Measurements from ENCODE around the gene LEMD1. TPM values are rescaled to one million over a fixed set of nuclear protein-coding genes. Genes with fewer than 3 reads are reported as not detected.

The LEMD1 gene
- total RNA-seq, result not detected
- polyA plus RNA-seq, result not detected

GRCh38 chr1:205421798-205422197, at the start of gene LEMD1:
LEMD1 (minus strand) TSS chr1:205422056; CDS start chr1:205420536, 1,520 bp downstream.
- Mint-ChIP-seq H3K27ac (no peak within 1 kb of the TSS), H3K27me3 (peaks cover 84% of the 10 kb centered on the region)
- no peak for DNase-seq

GRCh38 chr1:205470131-205470530, 48.3 kb upstream of the LEMD1 start:
- no peak for ATAC-seq (ENCODE audit: low read depth in 2 of 2)
- Mint-ChIP-seq H3K4me1 (no peaks in the 10 kb centered on the region), H3K9me3 (peaks cover 0 to 14% (median 7%) of the 10 kb centered on the region in 7 donors), H3K36me3 (no peaks in the 10 kb centered on the region), H3K4me3 (no peak overlapping the region), H3K27ac (no peak overlapping the region), H3K27me3 (peaks cover 61% of the 10 kb centered on the region)
- Histone ChIP-seq H3K27ac (ENCODE audit: insufficient read depth, low read length, poor library complexity, severe bottlenecking) (no peak overlapping the region), H3K4me3 (ENCODE audit: low read depth, low read length) (no peak overlapping the region), H3K4me1 (ENCODE audit: control insufficient read depth, insufficient read depth, low read length, poor library complexity, severe bottlenecking) (no peaks in the 10 kb centered on the region), H3K36me3 (ENCODE audit: control insufficient read depth, insufficient read depth, low read length) (no peaks in the 10 kb centered on the region), H3K27me3 (ENCODE audit: control insufficient read depth, insufficient read depth, low read length) (peaks cover 6% of the 10 kb centered on the region), H3K9me3 (ENCODE audit: control insufficient read depth in 2 of 2, low read length in 2 of 2) (peaks cover 8 to 10% of the 10 kb centered on the region in 2 experiments)
- no peak for DNase-seq

More at GRCh38 chr1:205421798-205422197, at the start of gene LEMD1:
- peaks cover 0 to 2% (median 0%) of the 10 kb centered on the region in 7 donors for H3K9me3 Mint-ChIP-seq
- no peaks in the 10 kb centered on the region for H3K9me3 ChIP-seq (ENCODE audit: control insufficient read depth in 2 of 2, low read length in 2 of 2)
- H3K36me3 Mint-ChIP-seq, result no peaks in the 10 kb centered on the region
- H3K4me1 ChIP-seq (ENCODE audit: control insufficient read depth, insufficient read depth, low read length, poor library complexity, severe bottlenecking), result no peaks in the 10 kb centered on the region
- no peaks in the 10 kb centered on the region for H3K36me3 ChIP-seq (ENCODE audit: control insufficient read depth, insufficient read depth, low read length)
- H3K4me3 Mint-ChIP-seq, result no peak within 1 kb of the TSS
- no peaks in the 10 kb centered on the region for H3K4me1 Mint-ChIP-seq
- H3K4me3 ChIP-seq (ENCODE audit: low read depth, low read length), result no peak within 1 kb of the TSS
- no peak for ATAC-seq (ENCODE audit: low read depth in 2 of 2)
- no peak within 1 kb of the TSS for H3K27ac ChIP-seq (ENCODE audit: insufficient read depth, low read length, poor library complexity, severe bottlenecking)
- H3K27me3 ChIP-seq (ENCODE audit: control insufficient read depth, insufficient read depth, low read length), result peaks cover 22% of the 10 kb centered on the region

GRCh38 chr1:205466595-205467220, 44.9 kb upstream of the LEMD1 start:
- H3K4me1 ChIP-seq (ENCODE audit: control insufficient read depth, insufficient read depth, low read length, poor library complexity, severe bottlenecking), result no peaks in the 10 kb centered on the region
- peak overlapping the region in 1 of 3 donors; percentile 44 for H3K27ac Mint-ChIP-seq
- no peak overlapping the region for H3K4me3 Mint-ChIP-seq

GRCh38 chr1:205465392-205465791, 43.5 kb upstream of the LEMD1 start:
- Mint-ChIP-seq H3K36me3 (no peaks in the 10 kb centered on the region), H3K27ac (no peak overlapping the region), H3K9me3 (peaks cover 0 to 3% (median 0%) of the 10 kb centered on the region in 7 donors), H3K4me3 (no peak overlapping the region), H3K27me3 (peaks cover 42% of the 10 kb centered on the region), H3K4me1 (no peaks in the 10 kb centered on the region)
- H3K9me3 ChIP-seq (ENCODE audit: control insufficient read depth in 2 of 2, low read length in 2 of 2), result no peaks in the 10 kb centered on the region
- H3K4me1 ChIP-seq (ENCODE audit: control insufficient read depth, insufficient read depth, low read length, poor library complexity, severe bottlenecking), result no peaks in the 10 kb centered on the region
- H3K27ac ChIP-seq (ENCODE audit: insufficient read depth, low read length, poor library complexity, severe bottlenecking), result no peak overlapping the region
- DNase-seq, result no peak
- H3K36me3 ChIP-seq (ENCODE audit: control insufficient read depth, insufficient read depth, low read length), result no peaks in the 10 kb centered on the region
- ATAC-seq (ENCODE audit: low read depth in 2 of 2), result no peak
- no peak overlapping the region for H3K4me3 ChIP-seq (ENCODE audit: low read depth, low read length)
- peaks cover 11% of the 10 kb centered on the region for H3K27me3 ChIP-seq (ENCODE audit: control insufficient read depth, insufficient read depth, low read length)

More at GRCh38 chr1:205466595-205467220, 44.9 kb upstream of the LEMD1 start:
- no peaks in the 10 kb centered on the region for H3K36me3 Mint-ChIP-seq
- no peak for DNase-seq
- no peak overlapping the region for H3K27ac ChIP-seq (ENCODE audit: insufficient read depth, low read length, poor library complexity, severe bottlenecking)
- no peaks in the 10 kb centered on the region for H3K9me3 ChIP-seq (ENCODE audit: control insufficient read depth in 2 of 2, low read length in 2 of 2)
- H3K27me3 Mint-ChIP-seq, result peaks cover 45% of the 10 kb centered on the region
- H3K4me3 ChIP-seq (ENCODE audit: low read depth, low read length), result no peak overlapping the region
- peaks cover 0 to 5% (median 0%) of the 10 kb centered on the region in 7 donors for H3K9me3 Mint-ChIP-seq
- no peaks in the 10 kb centered on the region for H3K4me1 Mint-ChIP-seq
- peaks cover 6% of the 10 kb centered on the region for H3K27me3 ChIP-seq (ENCODE audit: control insufficient read depth, insufficient read depth, low read length)
- H3K36me3 ChIP-seq (ENCODE audit: control insufficient read depth, insufficient read depth, low read length), result no peaks in the 10 kb centered on the region
- ATAC-seq (ENCODE audit: low read depth in 2 of 2), result no peak

- H3K27me3 Mint-ChIP-seq, result peaks cover 51% of the 10 kb centered on the region
- no peak overlapping the region for H3K27ac Mint-ChIP-seq
- Histone ChIP-seq H3K27me3 (ENCODE audit: control insufficient read depth, insufficient read depth, low read length) (peaks cover 30% of the 10 kb centered on the region), H3K27ac (ENCODE audit: insufficient read depth, low read length, poor library complexity, severe bottlenecking) (no peak overlapping the region), H3K9me3 (ENCODE audit: control insufficient read depth in 2 of 2, low read length in 2 of 2) (no peaks in the 10 kb centered on the region), H3K4me1 (ENCODE audit: control insufficient read depth, insufficient read depth, low read length, poor library complexity, severe bottlenecking) (peaks cover 21% of the 10 kb centered on the region), H3K4me3 (ENCODE audit: low read depth, low read length) (no peak overlapping the region), H3K36me3 (ENCODE audit: control insufficient read depth, insufficient read depth, low read length) (no peaks in the 10 kb centered on the region)
- ATAC-seq (ENCODE audit: low read depth in 2 of 2) (no peak), DNase-seq (peak in 1 of 3 donors; percentile 40)
- peaks cover 0 to 3% (median 0%) of the 10 kb centered on the region in 7 donors for H3K9me3 Mint-ChIP-seq
- no peak overlapping the region for H3K4me3 Mint-ChIP-seq
- H3K4me1 Mint-ChIP-seq, result peaks cover 0 to 17% (median 10%) of the 10 kb centered on the region in 4 donors
- H3K36me3 Mint-ChIP-seq, result no peaks in the 10 kb centered on the region
Observed at GRCh38 chr1:205458777-205459566, 37.1 kb upstream of the LEMD1 start.

- H3K36me3 ChIP-seq (ENCODE audit: control insufficient read depth, insufficient read depth, low read length), result no peaks in the 10 kb centered on the region
- no peak for DNase-seq
- no peak overlapping the region for H3K27ac ChIP-seq (ENCODE audit: insufficient read depth, low read length, poor library complexity, severe bottlenecking)
- no peak overlapping the region for H3K4me3 ChIP-seq (ENCODE audit: low read depth, low read length)
- Mint-ChIP-seq H3K4me1 (peaks cover 0 to 17% (median 10%) of the 10 kb centered on the region in 4 donors), H3K9me3 (peaks cover 0 to 3% (median 0%) of the 10 kb centered on the region in 7 donors), H3K36me3 (no peaks in the 10 kb centered on the region), H3K27ac (no peak overlapping the region), H3K4me3 (peak overlapping the region; percentile 66 to 80 (median 78)), H3K27me3 (peaks cover 67% of the 10 kb centered on the region)
- no peaks in the 10 kb centered on the region for H3K9me3 ChIP-seq (ENCODE audit: control insufficient read depth in 2 of 2, low read length in 2 of 2)
- no peak for ATAC-seq (ENCODE audit: low read depth in 2 of 2)
- H3K27me3 ChIP-seq (ENCODE audit: control insufficient read depth, insufficient read depth, low read length), result peaks cover 33% of the 10 kb centered on the region
- H3K4me1 ChIP-seq (ENCODE audit: control insufficient read depth, insufficient read depth, low read length, poor library complexity, severe bottlenecking), result peaks cover 21% of the 10 kb centered on the region
Observed at GRCh38 chr1:205456868-205457745, 35.3 kb upstream of the LEMD1 start.

GRCh38 chr1:205456383-205456867, 34.6 kb upstream of the LEMD1 start:
- Mint-ChIP-seq H3K27ac (peak overlapping the region in 1 of 3 donors; percentile 48), H3K4me1 (peaks cover 0 to 17% (median 10%) of the 10 kb centered on the region in 4 donors), H3K36me3 (no peaks in the 10 kb centered on the region), H3K9me3 (peaks cover 0 to 2% (median 0%) of the 10 kb centered on the region in 7 donors), H3K27me3 (peaks cover 67% of the 10 kb centered on the region), H3K4me3 (peak overlapping the region in 3 of 4 donors; percentile 58 to 82 (median 79))
- ATAC-seq (ENCODE audit: low read depth in 2 of 2), result no peak
- no peak overlapping the region for H3K27ac ChIP-seq (ENCODE audit: insufficient read depth, low read length, poor library complexity, severe bottlenecking)
- H3K36me3 ChIP-seq (ENCODE audit: control insufficient read depth, insufficient read depth, low read length), result no peaks in the 10 kb centered on the region
- H3K27me3 ChIP-seq (ENCODE audit: control insufficient read depth, insufficient read depth, low read length), result peaks cover 30% of the 10 kb centered on the region
- H3K9me3 ChIP-seq (ENCODE audit: control insufficient read depth in 2 of 2, low read length in 2 of 2), result no peaks in the 10 kb centered on the region
- H3K4me3 ChIP-seq (ENCODE audit: low read depth, low read length), result no peak overlapping the region
- no peak for DNase-seq
- peaks cover 21% of the 10 kb centered on the region for H3K4me1 ChIP-seq (ENCODE audit: control insufficient read depth, insufficient read depth, low read length, poor library complexity, severe bottlenecking)

Data from CD4-positive, CD25-positive, alpha-beta regulatory T cell (primary cell).